ENCODE data around the gene MLLT1.

MLLT1 gene

GRCh38 chr19:6209233-6209632 lies 70.5 kb downstream of the MLLT1 start:
- H3K4me1 Mint-ChIP-seq (ENCODE audit: low read depth in 2 of 2), result no peaks in the 10 kb centered on the region
- no peak for DNase-seq

GRCh38 chr19:6204866-6205723 lies 74.7 kb downstream of the MLLT1 start:
- H3K36me3 Mint-ChIP-seq (ENCODE audit: insufficient read depth), result no peaks in the 10 kb centered on the region
- H3K27me3 Mint-ChIP-seq, result peaks cover 7 to 15% of the 10 kb centered on the region in 2 donors
- H3K4me3 Mint-ChIP-seq, result no peak overlapping the region
- H3K4me1 Mint-ChIP-seq (ENCODE audit: low read depth in 2 of 2), result no peaks in the 10 kb centered on the region
- no peaks in the 10 kb centered on the region for H3K9me3 Mint-ChIP-seq
- DNase-seq (no peak), ATAC-seq (replicated peaks) (no peak)
- no peak overlapping the region for H3K27ac Mint-ChIP-seq

More at GRCh38 chr19:6209233-6209632, 70.5 kb downstream of the MLLT1 start:
- peaks cover 8% of the 10 kb centered on the region for H3K36me3 Mint-ChIP-seq (ENCODE audit: insufficient read depth)
- ATAC-seq (replicated peaks), result no peak
- no peaks in the 10 kb centered on the region for H3K9me3 Mint-ChIP-seq
- no peak overlapping the region for H3K4me3 Mint-ChIP-seq
- H3K27ac Mint-ChIP-seq, result no peak overlapping the region
- H3K27me3 Mint-ChIP-seq, result no peaks in the 10 kb centered on the region

GRCh38 chr19:6204212-6204611 lies 75.6 kb downstream of the MLLT1 start:
- Mint-ChIP-seq H3K27me3 (peaks cover 7 to 15% of the 10 kb centered on the region in 2 donors), H3K36me3 (ENCODE audit: insufficient read depth) (peaks cover 7% of the 10 kb centered on the region), H3K4me3 (no peak overlapping the region), H3K9me3 (no peaks in the 10 kb centered on the region), H3K27ac (no peak overlapping the region), H3K4me1 (ENCODE audit: low read depth in 2 of 2) (peaks cover 3 to 5% of the 10 kb centered on the region in 2 donors)
- DNase-seq (no peak), ATAC-seq (replicated peaks) (no peak)

- H3K27ac Mint-ChIP-seq, result peak overlapping the region; percentile 88 to 93
- peaks cover 17% of the 10 kb centered on the region for H3K36me3 Mint-ChIP-seq (ENCODE audit: insufficient read depth)
- H3K4me1 Mint-ChIP-seq (ENCODE audit: low read depth in 2 of 2), result peaks cover 8 to 11% of the 10 kb centered on the region in 2 donors
- H3K4me3 Mint-ChIP-seq, result peak overlapping the region; percentile 93 to 99
- DNase-seq (peak; percentile 97 to 98 (median 98)), ATAC-seq (replicated peaks) (peak; percentile 90)
- no peaks in the 10 kb centered on the region for H3K9me3 Mint-ChIP-seq
- H3K27me3 Mint-ChIP-seq, result peaks cover 7 to 15% of the 10 kb centered on the region in 2 donors
These were observed 80.4 kb downstream of the MLLT1 start for GRCh38 chr19:6199240-6199994.

- H3K9me3 Mint-ChIP-seq, result no peaks in the 10 kb centered on the region
- DNase-seq, result no peak
- peaks cover 8 to 11% of the 10 kb centered on the region in 2 donors for H3K4me1 Mint-ChIP-seq (ENCODE audit: low read depth in 2 of 2)
- peak overlapping the region; percentile 88 to 93 for H3K27ac Mint-ChIP-seq
- peak overlapping the region; percentile 93 to 99 for H3K4me3 Mint-ChIP-seq
- peaks cover 17% of the 10 kb centered on the region for H3K36me3 Mint-ChIP-seq (ENCODE audit: insufficient read depth)
- peaks cover 7 to 15% of the 10 kb centered on the region in 2 donors for H3K27me3 Mint-ChIP-seq
- no peak for ATAC-seq (replicated peaks)
These were observed 80.9 kb downstream of the MLLT1 start for GRCh38 chr19:6198896-6199239.

GRCh38 chr19:6196361-6196760 lies 83.4 kb downstream of the MLLT1 start:
- Mint-ChIP-seq H3K36me3 (ENCODE audit: insufficient read depth) (peaks cover 17% of the 10 kb centered on the region), H3K9me3 (no peaks in the 10 kb centered on the region), H3K27ac (no peak overlapping the region), H3K4me3 (no peak overlapping the region), H3K27me3 (no peaks in the 10 kb centered on the region), H3K4me1 (ENCODE audit: low read depth in 2 of 2) (peaks cover 8 to 11% of the 10 kb centered on the region in 2 donors)
- no peak for ATAC-seq (replicated peaks)
- DNase-seq, result no peak

GRCh38 chr19:6188811-6189210 lies 91.0 kb downstream of the MLLT1 start:
- ATAC-seq (replicated peaks), result no peak
- Mint-ChIP-seq H3K27me3 (peaks cover 7 to 15% of the 10 kb centered on the region in 2 donors), H3K36me3 (ENCODE audit: insufficient read depth) (peaks cover 2% of the 10 kb centered on the region), H3K9me3 (peaks cover 0 to 4% of the 10 kb centered on the region in 2 donors), H3K27ac (no peak overlapping the region), H3K4me1 (ENCODE audit: low read depth in 2 of 2) (no peaks in the 10 kb centered on the region), H3K4me3 (no peak overlapping the region)
- no peak for DNase-seq

GRCh38 chr19:6187374-6187773 lies 92.4 kb downstream of the MLLT1 start:
- H3K9me3 Mint-ChIP-seq, result peaks cover 0 to 4% of the 10 kb centered on the region in 2 donors
- H3K27me3 Mint-ChIP-seq, result peaks cover 20 to 30% of the 10 kb centered on the region in 2 donors
- H3K27ac Mint-ChIP-seq, result no peak overlapping the region
- no peak overlapping the region for H3K4me3 Mint-ChIP-seq
- DNase-seq, result no peak
- no peaks in the 10 kb centered on the region for H3K4me1 Mint-ChIP-seq (ENCODE audit: low read depth in 2 of 2)
- no peak for ATAC-seq (replicated peaks)
- peaks cover 2% of the 10 kb centered on the region for H3K36me3 Mint-ChIP-seq (ENCODE audit: insufficient read depth)

GRCh38 chr19:6185835-6186834 lies 93.6 kb downstream of the MLLT1 start:
- Mint-ChIP-seq H3K4me1 (ENCODE audit: low read depth in 2 of 2) (no peaks in the 10 kb centered on the region), H3K4me3 (no peak overlapping the region), H3K27me3 (peaks cover 30 to 37% of the 10 kb centered on the region in 2 donors), H3K36me3 (ENCODE audit: insufficient read depth) (peaks cover 2% of the 10 kb centered on the region), H3K27ac (no peak overlapping the region), H3K9me3 (peaks cover 0 to 3% of the 10 kb centered on the region in 2 donors)
- ATAC-seq (replicated peaks), result no peak
- DNase-seq, result no peak

- no peak for ATAC-seq (replicated peaks)
- peaks cover 0 to 2% of the 10 kb centered on the region in 2 donors for H3K9me3 Mint-ChIP-seq
- peaks cover 35 to 46% of the 10 kb centered on the region in 2 donors for H3K27me3 Mint-ChIP-seq
- H3K36me3 Mint-ChIP-seq (ENCODE audit: insufficient read depth), result peaks cover 2% of the 10 kb centered on the region
- no peak overlapping the region for H3K4me3 Mint-ChIP-seq
- H3K4me1 Mint-ChIP-seq (ENCODE audit: low read depth in 2 of 2), result no peaks in the 10 kb centered on the region
- DNase-seq, result no peak
- H3K27ac Mint-ChIP-seq, result no peak overlapping the region
These were observed 94.5 kb downstream of the MLLT1 start for GRCh38 chr19:6185093-6185834.

- H3K9me3 Mint-ChIP-seq, result no peaks in the 10 kb centered on the region
- ATAC-seq (replicated peaks) (no peak), DNase-seq (no peak)
- H3K27me3 Mint-ChIP-seq, result peaks cover 60 to 72% of the 10 kb centered on the region in 2 donors
- H3K27ac Mint-ChIP-seq, result no peak overlapping the region
- H3K36me3 Mint-ChIP-seq (ENCODE audit: insufficient read depth), result no peaks in the 10 kb centered on the region
- H3K4me1 Mint-ChIP-seq (ENCODE audit: low read depth in 2 of 2), result no peaks in the 10 kb centered on the region
- H3K4me3 Mint-ChIP-seq, result no peak overlapping the region
These were observed 98.7 kb downstream of the MLLT1 start for GRCh38 chr19:6181119-6181518.

GRCh38 chr19:6173190-6173589 lies 106.6 kb downstream of the MLLT1 start:
- Mint-ChIP-seq H3K27me3 (peaks cover 37 to 58% of the 10 kb centered on the region in 2 donors), H3K27ac (no peak overlapping the region)

More at GRCh38 chr19:6173190-6173589, 106.6 kb downstream of the MLLT1 start:
- Mint-ChIP-seq H3K4me3 (no peak overlapping the region), H3K9me3 (no peaks in the 10 kb centered on the region), H3K4me1 (ENCODE audit: low read depth in 2 of 2) (no peaks in the 10 kb centered on the region), H3K36me3 (ENCODE audit: insufficient read depth) (no peaks in the 10 kb centered on the region)
- ATAC-seq (replicated peaks) (no peak), DNase-seq (no peak)
